Suprapubic skin (tissue), 3 donors: ENCODE measurements around the gene KCNK1.

Source experiments
- EP300 ChIP-seq: sonication (generic); formaldehyde crosslinking; IDR thresholded peaks from one replicate; pipeline ENCODE4 v1.6.1; 2017; ENCODE audit warnings: antibody characterized with exemption
- POLR2A ChIP-seq, 2 donors: fragments of 450-650 bp; IDR thresholded peaks; one replicate each; pipeline ENCODE4 v1.6.1; 2017; ENCODE audit warnings: antibody characterized with exemption in 2 of 2, mild to moderate bottlenecking in 2 of 2, moderate library complexity in 2 of 2
- TF ChIP-seq, protein P1 (sequence below), 2 donors: fragments of 200-600 bp in 1 of 2; fragments of 450-650 bp in 1 of 2; sonication (generic) in 1 of 2; IDR thresholded peaks; one replicate each; pipeline ENCODE4 v1.5.1; 2016 to 2019; ENCODE audit warnings: antibody characterized with exemption in 2 of 2, mild to moderate bottlenecking in 1 of 2, moderate library complexity in 1 of 2

DNA sequence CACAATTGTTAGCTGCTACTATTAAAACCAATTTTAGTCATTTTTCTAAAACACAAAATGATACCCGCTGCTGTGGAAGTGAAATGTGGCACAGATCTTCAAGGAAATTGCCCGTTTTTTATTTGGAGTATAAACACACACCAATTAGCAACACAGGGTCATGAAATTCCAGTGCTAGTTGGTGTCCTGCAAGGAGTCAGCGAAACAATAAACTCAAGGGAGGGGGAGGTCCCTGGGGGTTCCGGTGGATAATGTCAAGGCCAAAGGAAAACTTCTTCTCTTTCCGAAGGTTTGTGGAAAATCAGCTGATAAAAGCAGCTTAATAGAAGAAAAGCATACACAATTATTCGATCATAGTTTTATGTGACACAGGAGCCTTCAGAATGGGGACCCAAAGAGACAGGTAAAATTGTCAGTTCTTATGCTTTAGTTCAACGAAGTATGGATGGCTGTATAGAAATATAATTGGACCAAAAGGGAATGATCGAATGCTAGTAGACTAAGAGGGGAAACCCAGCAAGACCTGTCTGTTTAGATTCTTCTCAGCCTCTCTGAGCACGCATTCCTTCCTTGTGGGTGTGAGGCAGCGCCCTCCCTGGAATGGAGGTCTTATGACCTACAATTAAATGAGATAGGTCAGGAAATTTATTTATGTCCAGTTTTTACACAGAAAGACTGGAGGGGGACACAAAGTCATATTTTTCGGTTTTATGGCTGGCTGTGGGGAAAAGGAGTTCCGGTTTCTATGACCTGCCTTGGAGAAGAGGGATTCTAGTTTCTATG lies 65.9 kb downstream of the KCNK1 start:
- TF ChIP-seq, protein P1, sequence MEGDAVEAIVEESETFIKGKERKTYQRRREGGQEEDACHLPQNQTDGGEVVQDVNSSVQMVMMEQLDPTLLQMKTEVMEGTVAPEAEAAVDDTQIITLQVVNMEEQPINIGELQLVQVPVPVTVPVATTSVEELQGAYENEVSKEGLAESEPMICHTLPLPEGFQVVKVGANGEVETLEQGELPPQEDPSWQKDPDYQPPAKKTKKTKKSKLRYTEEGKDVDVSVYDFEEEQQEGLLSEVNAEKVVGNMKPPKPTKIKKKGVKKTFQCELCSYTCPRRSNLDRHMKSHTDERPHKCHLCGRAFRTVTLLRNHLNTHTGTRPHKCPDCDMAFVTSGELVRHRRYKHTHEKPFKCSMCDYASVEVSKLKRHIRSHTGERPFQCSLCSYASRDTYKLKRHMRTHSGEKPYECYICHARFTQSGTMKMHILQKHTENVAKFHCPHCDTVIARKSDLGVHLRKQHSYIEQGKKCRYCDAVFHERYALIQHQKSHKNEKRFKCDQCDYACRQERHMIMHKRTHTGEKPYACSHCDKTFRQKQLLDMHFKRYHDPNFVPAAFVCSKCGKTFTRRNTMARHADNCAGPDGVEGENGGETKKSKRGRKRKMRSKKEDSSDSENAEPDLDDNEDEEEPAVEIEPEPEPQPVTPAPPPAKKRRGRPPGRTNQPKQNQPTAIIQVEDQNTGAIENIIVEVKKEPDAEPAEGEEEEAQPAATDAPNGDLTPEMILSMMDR (IDR thresholded peaks at IDR 0.05), result no peak
- TF ChIP-seq POLR2A (IDR thresholded peaks at IDR 0.05) (no peak), EP300 (no peak)
